ENCODE results near the gene DENND1B. TPM values are rescaled to one million over a fixed set of nuclear protein-coding genes. Genes with fewer than 3 reads are reported as not detected.

DENND1B gene
- total and polyA plus RNA-seq, 9 of the 15 experiments (the other 6 are each of a cell fraction or from before 2014, with no cell fraction given): 2.1 to 12.1 (median 7.5) TPM

DNA sequence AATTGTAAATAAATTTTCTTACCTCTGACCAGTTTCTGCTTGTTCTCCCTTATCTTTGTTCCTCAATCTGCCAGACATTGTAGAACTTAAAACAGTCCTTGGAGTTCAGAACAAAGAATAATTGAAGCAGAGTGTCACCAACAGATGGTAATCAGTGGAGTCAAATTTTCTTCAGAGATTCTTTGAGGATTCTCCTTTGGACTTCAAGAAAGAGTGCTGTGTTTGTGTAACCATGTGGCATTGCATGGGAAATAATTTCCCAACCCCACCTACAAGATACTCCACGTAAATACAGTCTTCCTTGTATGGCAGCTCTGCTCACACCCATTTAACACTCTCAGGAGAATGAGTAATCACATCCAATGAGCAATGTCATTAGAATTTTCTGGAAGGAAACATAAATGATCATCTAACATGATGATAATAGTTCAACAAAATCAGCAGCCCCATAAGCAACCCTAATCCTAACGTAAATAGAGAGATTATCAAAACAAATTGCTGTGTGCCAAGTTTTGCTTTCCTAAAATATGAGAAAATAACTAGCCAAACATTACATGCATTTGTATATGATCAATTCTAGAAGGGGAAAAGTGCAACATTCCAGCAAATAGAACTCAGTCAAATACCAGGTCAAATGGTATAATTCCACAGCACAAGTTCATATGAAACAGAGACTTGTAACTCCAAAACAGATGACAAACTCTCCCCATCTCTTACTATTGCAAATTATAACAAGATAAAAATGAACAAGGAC lies 6.9 kb upstream of the DENND1B start (continued):
- TF ChIP-seq, protein P1, sequence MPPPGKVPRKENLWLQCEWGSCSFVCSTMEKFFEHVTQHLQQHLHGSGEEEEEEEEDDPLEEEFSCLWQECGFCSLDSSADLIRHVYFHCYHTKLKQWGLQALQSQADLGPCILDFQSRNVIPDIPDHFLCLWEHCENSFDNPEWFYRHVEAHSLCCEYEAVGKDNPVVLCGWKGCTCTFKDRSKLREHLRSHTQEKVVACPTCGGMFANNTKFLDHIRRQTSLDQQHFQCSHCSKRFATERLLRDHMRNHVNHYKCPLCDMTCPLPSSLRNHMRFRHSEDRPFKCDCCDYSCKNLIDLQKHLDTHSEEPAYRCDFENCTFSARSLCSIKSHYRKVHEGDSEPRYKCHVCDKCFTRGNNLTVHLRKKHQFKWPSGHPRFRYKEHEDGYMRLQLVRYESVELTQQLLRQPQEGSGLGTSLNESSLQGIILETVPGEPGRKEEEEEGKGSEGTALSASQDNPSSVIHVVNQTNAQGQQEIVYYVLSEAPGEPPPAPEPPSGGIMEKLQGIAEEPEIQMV (tag; conservative IDR thresholded peaks at IDR 0.05; ENCODE audit: low read depth): no peak

DNA sequence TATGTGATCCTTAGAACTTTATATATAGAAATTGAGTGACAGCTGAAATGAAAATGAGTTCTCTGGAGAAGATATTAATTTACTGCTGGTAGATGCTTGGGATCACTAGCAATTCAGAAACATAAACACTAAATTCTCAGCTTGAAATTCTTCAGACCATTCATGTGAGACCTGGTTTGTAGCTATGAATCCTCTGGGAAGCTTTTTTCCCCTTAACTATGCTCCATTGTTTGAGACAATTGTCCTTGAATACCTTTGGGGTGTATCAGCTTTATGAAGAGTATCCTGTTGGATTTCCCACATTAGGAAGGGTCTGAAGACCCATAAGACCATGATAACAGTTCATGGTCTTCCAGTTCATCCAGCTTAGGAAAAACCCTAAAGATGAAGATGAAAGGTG lies 4.6 kb upstream of the DENND1B start:
- Histone ChIP-seq H3K9ac (ENCODE audit: insufficient read depth in 1 of 2, low read depth in 2 of 2, low read length in 2 of 2) (no peak overlapping the region), H3K4me1 (replicated peaks in 1 of 2; ENCODE audit: control insufficient read depth in 2 of 2, insufficient read depth in 2 of 2, low read length in 2 of 2) (peaks cover 13 to 24% of the 10 kb centered on the region in 2 experiments), H3K4me3 (no peak overlapping the region), H4K20me1 (replicated peaks; ENCODE audit: control insufficient read depth, insufficient read depth, low read length) (no peaks in the 10 kb centered on the region), H3K4me2 (ENCODE audit: insufficient read depth, low read length) (no peak overlapping the region), H3K36me3 (ENCODE audit: control insufficient read depth, insufficient read depth, low read length) (no peaks in the 10 kb centered on the region), H3K27me3 (ENCODE audit: control insufficient read depth in 2 of 2, insufficient read depth in 2 of 2, low read length in 2 of 2) (no peaks in the 10 kb centered on the region), H3K27ac (ENCODE audit: extremely low read depth, low read depth, low read length) (no peak overlapping the region), H3K9me1 (ENCODE audit: control insufficient read depth, insufficient read depth, low read length) (no peaks in the 10 kb centered on the region), H3K9me3 (replicated peaks; ENCODE audit: control insufficient read depth, insufficient read depth, low read depth, low read length) (no peaks in the 10 kb centered on the region), H3K79me2 (ENCODE audit: control insufficient read depth, insufficient read depth, low read length) (no peaks in the 10 kb centered on the region), H2AFZ (ENCODE audit: low read depth, low read length) (no peak overlapping the region)
- intact Hi-C loops (cut with micrococcal nuclease) (loop anchor here (5.0 to 10.0 kb wide), 2 partner anchors 142 to 215 kb away; no protein-coding TSS in a partner anchor), in situ Hi-C loops (cut with MboI) (no loop called here)
- ChIA-PET POLR2A (no interaction called here), CTCF (ENCODE audit: low intra/inter-chr PET ratio) (no interaction called here)
- ATAC-seq: no peak
- no peak for FAIRE-seq
- BruUV-seq (replicated peaks): no TSS peak
- no peak for DNase-seq (ENCODE audit: extremely low read depth in 1 of 4, low spot score in 3 of 4)
- TF ChIP-seq ZFP30 (CRISPR knock-in tag; IDR thresholded peaks at IDR 0.05; ENCODE audit: borderline replicate concordance) (no peak), ZNF23 (CRISPR knock-in tag; IDR thresholded peaks at IDR 0.05) (no peak), ZC3H8 (IDR thresholded peaks at IDR 0.05) (no peak), CTBP1 (IDR thresholded peaks at IDR 0.05; ENCODE audit: borderline replicate concordance) (no peak), LCOR (CRISPR knock-in tag; IDR thresholded peaks at IDR 0.05) (no peak), ZNF699 (CRISPR knock-in tag; IDR thresholded peaks at IDR 0.05; ENCODE audit: insufficient replicate concordance) (no peak), POLR2AphosphoS2 (IDR thresholded peaks at IDR 0.05; ENCODE audit: low read length) (no peak), ZNF354B (CRISPR knock-in tag; IDR thresholded peaks at IDR 0.05) (no peak), DDX20 (tag; IDR thresholded peaks at IDR 0.05; ENCODE audit: low read depth) (no peak)
- TF ChIP-seq, protein P2, sequence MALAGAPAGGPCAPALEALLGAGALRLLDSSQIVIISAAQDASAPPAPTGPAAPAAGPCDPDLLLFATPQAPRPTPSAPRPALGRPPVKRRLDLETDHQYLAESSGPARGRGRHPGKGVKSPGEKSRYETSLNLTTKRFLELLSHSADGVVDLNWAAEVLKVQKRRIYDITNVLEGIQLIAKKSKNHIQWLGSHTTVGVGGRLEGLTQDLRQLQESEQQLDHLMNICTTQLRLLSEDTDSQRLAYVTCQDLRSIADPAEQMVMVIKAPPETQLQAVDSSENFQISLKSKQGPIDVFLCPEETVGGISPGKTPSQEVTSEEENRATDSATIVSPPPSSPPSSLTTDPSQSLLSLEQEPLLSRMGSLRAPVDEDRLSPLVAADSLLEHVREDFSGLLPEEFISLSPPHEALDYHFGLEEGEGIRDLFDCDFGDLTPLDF (CRISPR knock-in tag; IDR thresholded peaks at IDR 0.05): no peak
- TF ChIP-seq, protein P3, sequence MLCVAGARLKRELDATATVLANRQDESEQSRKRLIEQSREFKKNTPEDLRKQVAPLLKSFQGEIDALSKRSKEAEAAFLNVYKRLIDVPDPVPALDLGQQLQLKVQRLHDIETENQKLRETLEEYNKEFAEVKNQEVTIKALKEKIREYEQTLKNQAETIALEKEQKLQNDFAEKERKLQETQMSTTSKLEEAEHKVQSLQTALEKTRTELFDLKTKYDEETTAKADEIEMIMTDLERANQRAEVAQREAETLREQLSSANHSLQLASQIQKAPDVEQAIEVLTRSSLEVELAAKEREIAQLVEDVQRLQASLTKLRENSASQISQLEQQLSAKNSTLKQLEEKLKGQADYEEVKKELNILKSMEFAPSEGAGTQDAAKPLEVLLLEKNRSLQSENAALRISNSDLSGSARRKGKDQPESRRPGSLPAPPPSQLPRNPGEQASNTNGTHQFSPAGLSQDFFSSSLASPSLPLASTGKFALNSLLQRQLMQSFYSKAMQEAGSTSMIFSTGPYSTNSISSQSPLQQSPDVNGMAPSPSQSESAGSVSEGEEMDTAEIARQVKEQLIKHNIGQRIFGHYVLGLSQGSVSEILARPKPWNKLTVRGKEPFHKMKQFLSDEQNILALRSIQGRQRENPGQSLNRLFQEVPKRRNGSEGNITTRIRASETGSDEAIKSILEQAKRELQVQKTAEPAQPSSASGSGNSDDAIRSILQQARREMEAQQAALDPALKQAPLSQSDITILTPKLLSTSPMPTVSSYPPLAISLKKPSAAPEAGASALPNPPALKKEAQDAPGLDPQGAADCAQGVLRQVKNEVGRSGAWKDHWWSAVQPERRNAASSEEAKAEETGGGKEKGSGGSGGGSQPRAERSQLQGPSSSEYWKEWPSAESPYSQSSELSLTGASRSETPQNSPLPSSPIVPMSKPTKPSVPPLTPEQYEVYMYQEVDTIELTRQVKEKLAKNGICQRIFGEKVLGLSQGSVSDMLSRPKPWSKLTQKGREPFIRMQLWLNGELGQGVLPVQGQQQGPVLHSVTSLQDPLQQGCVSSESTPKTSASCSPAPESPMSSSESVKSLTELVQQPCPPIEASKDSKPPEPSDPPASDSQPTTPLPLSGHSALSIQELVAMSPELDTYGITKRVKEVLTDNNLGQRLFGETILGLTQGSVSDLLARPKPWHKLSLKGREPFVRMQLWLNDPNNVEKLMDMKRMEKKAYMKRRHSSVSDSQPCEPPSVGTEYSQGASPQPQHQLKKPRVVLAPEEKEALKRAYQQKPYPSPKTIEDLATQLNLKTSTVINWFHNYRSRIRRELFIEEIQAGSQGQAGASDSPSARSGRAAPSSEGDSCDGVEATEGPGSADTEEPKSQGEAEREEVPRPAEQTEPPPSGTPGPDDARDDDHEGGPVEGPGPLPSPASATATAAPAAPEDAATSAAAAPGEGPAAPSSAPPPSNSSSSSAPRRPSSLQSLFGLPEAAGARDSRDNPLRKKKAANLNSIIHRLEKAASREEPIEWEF (CRISPR knock-in tag; IDR thresholded peaks at IDR 0.05): no peak
